Upper lobe of left lung (tissue), 4 donors: Measurements from ENCODE around the gene CCBE1.

ENCODE experiments used
- CTCF ChIP-seq, 6 experiments: fragments of 450-650 bp in 4 of 6; fragments of 200-600 bp in 2 of 6; sonication (generic) in 2 of 6; IDR thresholded peaks; one replicate each; pipeline ENCODE4 v1.5.1; 2016 to 2019; ENCODE audit warnings: antibody characterized with exemption in 6 of 6
- EP300 ChIP-seq, 4 donors: sonication (generic); formaldehyde crosslinking; IDR thresholded peaks; one replicate each; pipeline ENCODE4 v1.5.1; 2017; ENCODE audit warnings: antibody characterized with exemption in 4 of 4, control low read depth in 2 of 4
- POLR2A ChIP-seq, 4 donors: fragments of 450-650 bp; IDR thresholded peaks; one replicate each; pipeline ENCODE4 v1.5.1; 2016 to 2017; ENCODE audit warnings: antibody characterized with exemption in 4 of 4, mild to moderate bottlenecking in 2 of 4

DNA sequence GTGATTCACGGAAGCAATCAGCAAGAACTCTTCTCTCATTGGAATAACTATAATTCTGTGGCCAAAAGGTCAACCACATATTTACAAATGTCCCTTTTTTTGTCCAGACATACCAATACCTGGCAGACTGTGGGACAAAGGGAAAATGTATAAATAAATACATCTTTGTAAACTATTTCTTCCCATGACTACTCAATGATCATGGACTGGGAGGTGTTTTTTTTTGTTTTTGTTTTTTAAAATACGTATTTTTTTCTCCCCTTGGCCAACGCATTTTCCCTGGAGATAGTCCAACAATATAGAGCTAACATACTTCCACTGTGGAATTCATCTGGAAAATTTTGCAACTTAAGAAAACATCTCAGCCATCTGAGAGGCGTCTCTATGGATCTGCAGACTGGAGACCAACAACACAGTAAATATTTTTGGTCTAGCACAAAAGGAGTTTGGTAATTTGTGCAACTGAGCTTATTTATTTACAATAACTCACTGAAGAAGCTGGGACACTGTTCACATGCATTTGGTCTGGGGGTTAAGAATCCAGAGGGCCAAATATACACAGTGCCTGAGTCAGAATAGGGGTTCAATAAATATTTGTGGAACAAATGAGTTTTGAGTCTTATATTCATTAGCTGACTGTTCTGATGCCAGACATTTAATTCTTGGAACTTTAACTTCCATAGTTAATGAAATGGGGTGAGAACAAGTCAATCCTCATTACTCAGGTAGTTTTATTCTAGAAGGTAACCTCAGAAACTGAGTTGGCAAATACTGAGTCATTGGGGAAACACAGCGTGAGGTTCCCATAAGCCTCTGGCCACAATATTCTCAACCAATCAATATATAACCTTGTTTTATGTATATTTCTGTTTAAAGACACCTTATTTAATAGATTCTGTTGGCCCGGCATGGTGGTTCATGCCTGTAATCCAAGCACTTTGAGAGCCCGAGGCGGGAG, 36.2 kb downstream of the CCBE1 start:
- TF ChIP-seq CTCF (IDR thresholded peaks at IDR 0.05) (no peak), EP300 (IDR thresholded peaks at IDR 0.05) (no peak), POLR2A (IDR thresholded peaks at IDR 0.05) (no peak)
